GM19193 (cell line): ENCODE results near the gene RCAN1.

ENCODE experiments used
- POLR2A ChIP-seq: IDR thresholded peaks from 4 replicates; pipeline ENCODE4 v1.6.1; 2011; ENCODE audit not compliant: insufficient read depth, insufficient read length; ENCODE audit errors: extremely low read depth

The RCAN1 gene

GRCh38 chr21:34593954-34594531, 20.9 kb downstream of the RCAN1 start:
- no peak for TF ChIP-seq POLR2A

GRCh38 chr21:34593423-34593822, 21.5 kb downstream of the RCAN1 start:
- TF ChIP-seq POLR2A: no peak

DNA sequence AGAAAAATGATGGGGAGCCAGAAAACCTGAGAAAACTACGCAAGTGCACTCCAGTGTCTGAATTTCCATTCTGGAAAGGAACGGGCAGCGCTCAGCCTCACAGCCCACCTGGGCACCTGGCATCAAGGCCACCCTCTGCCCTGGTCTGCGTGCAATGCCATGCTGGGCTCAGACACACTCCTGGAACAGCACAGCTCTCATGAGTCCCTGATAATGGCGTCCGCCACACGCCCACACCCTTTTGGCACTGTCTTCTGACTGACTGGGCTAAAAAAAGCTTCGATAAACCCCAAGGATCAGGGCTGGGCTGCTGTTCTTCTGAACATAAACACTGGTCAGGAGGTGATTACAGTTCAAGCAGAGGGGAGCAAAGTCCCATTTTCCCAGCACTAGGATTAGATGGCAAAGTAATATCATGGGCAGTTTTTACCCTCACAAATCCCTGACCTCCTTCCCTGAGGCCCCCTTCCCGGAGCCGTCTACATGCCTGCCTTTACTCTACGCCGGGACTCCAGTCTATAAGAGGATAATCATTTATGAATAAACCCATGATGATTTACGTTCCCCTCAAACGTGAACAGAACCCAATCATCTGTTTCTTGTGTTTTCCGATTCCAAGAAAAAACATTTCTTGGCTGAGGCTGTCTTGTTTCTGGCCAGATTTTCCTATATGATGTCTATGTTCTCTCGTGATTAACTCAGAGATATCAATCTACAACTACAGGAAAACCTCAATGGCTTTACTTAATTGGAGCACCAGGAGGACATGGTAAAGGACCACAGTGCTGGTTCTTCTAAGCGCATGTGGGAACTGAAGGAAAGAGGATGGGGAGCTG, 22.6 kb downstream of the RCAN1 start:
- TF ChIP-seq POLR2A: no peak

DNA sequence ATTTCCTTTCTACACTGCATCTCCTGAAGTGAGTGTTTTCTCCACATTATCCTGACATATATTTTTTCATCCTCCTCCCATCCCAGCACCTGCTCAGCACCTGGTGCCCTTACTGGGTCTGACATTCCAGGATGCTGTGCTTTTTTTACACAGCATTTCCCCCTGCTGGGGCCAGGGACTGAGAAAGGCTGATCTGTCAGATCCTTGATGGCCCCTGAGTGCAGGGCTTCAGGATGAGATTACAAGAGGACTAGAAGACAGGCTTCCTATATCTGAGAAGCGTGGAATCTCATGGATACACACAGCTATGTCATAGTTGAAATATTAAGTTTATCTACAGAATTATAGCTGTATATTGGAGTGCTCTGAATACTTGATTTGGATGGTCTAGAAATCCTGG, 24.4 kb downstream of the RCAN1 start:
- TF ChIP-seq POLR2A: no peak

- TF ChIP-seq POLR2A: no peak
Measured at GRCh38 chr21:34589511-34590282, 25.2 kb downstream of the RCAN1 start.

- no peak for TF ChIP-seq POLR2A
Measured at GRCh38 chr21:34583926-34584563, 30.9 kb downstream of the RCAN1 start.

GRCh38 chr21:34582506-34583150, 32.3 kb downstream of the RCAN1 start:
- no peak for TF ChIP-seq POLR2A

GRCh38 chr21:34580181-34580700, 34.7 kb downstream of the RCAN1 start:
- TF ChIP-seq POLR2A: no peak

DNA sequence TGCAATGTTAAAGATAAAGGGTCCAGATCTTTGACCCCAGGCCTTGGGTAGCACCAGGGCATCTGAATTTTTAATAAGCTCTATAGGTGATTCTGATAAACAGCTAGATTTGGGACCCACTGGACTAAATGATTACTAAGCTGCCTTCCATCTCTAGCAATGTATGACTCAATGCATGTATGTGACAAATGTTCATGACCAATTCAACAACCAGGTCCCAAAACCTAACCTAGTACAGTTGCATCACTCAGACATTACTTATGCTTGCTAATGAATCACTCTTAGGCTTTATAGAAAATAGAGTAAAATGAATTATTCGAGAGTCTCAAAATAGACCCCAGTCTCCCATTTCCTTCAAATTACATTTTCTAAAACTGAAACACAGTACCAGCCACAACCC, 35.5 kb downstream of the RCAN1 start:
- no peak for TF ChIP-seq POLR2A

DNA sequence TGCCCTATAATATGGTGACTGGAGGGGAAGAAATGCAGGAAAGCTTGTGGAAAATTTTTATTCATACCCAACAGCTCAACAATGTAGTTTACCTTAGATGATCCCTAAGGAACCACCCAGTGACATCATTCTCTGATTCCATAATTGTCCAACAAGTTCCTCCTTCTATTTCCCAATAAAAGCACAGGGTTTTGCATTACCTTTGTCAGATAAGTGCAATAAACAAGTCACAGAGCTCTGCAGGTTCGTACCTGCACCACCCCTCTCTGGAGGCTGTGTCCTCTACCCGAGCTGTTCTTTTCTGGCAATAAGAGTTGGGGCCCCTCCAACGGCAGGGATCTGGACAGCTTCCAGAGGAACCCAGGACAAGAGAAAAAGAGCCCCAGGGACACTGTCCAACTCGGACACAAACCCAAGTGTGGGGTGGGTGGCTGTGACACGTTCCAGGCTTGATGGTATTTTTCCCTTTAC, 38.8 kb downstream of the RCAN1 start:
- no peak for TF ChIP-seq POLR2A

DNA sequence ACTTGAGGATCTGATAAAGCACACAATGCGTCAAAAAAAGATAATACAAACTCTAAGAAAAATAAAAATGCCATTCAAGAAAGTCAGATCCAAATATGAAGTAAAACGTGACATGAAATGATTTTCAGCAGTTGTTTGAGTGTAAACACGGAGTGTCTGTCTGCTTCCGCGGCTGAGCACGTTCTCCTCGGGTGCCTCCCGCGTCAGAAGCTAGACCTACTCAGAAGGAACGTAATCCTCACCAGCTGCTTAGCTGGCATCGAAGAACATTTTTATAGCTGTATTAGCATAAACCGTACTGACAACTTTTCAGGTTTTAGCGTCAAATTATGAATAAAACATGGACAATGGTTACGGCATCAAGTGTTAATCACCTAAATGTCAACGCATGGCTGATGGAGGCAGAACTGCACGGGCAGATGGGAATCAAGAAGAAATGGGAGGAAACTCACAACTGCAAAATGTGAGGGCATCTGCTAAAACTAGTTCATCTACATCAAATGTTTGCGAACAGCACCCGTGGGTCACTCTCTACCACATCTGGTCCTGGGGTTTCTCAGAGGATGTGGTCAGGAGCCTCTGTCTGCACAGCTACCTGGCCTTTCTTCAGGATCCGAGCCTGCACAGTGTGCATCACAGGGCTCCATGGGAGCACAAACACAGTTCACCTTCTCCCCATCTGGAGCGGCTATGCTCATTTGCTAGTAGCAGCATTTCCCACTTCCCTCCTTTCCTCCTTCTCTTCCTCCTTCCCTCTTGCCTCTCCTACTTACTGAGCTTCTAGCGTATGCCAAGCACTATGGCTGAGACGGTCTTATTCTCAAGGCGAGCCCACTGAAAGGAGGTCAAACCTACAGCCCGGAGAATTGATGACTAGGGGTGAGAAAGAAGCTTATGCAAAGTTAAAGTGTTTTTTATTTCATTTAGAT, 40.0 kb downstream of the RCAN1 start:
- no peak for TF ChIP-seq POLR2A

GRCh38 chr21:34571994-34572393, 42.9 kb downstream of the RCAN1 start:
- no peak for TF ChIP-seq POLR2A

DNA sequence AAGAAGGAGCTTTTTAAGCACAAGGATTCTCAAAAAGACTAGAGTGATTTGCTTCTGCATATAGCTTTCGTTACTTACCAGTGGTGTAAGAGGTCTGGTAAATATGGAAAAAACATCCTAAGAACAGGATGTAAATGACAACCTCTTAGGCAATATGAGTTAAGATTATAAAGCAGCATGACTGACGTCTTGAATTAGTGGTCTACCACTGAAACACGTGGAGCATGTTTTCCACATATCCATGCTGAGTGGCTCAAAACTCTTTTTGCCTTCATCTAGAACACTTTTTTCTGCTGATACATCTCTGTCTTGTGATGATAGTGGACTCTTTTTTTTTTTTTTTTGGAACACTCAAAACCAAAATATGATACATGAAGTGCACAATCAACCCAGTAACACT, 44.6 kb downstream of the RCAN1 start:
- no peak for TF ChIP-seq POLR2A
